Neural cell (in vitro differentiated cells): ENCODE data around the gene KRT86. TPM values are rescaled to one million over a fixed set of nuclear protein-coding genes. Genes with fewer than 3 reads are reported as not detected.

Source experiments
- H2AFZ ChIP-seq: fragments of 200-600, 300-800 bp; sonication (generic), shearing (Covaris generic); 2 replicates; pipeline ENCODE4 v1.6.0; 2014; ENCODE audit warnings: low read depth, mild to moderate bottlenecking, antibody characterized with exemption, low read length, moderate library complexity
- H3F3A ChIP-seq: fragments of 200-600 bp; shearing (Covaris generic); 2 replicates; pipeline ENCODE4 v1.6.1; 2016; ENCODE audit warnings: mild to moderate bottlenecking, moderate library complexity, mixed read lengths, antibody characterized with exemption, low read length; ENCODE audit not compliant: insufficient read depth, poor library complexity, severe bottlenecking
- H3K27ac ChIP-seq: fragments of 200-600, 300-800 bp; sonication (generic), shearing (Covaris generic); 2 replicates; pipeline ENCODE4 v1.5.1; 2014; ENCODE audit warnings: mild to moderate bottlenecking, low read length, moderate library complexity
- H3K27me3 ChIP-seq: fragments of 300-800, 200-600 bp; sonication (generic), shearing (Covaris generic); 2 replicates; pipeline ENCODE4 v1.6.0; 2014; ENCODE audit warnings: mild to moderate bottlenecking, low read depth, low read length, moderate library complexity; ENCODE audit not compliant: insufficient read depth
- H3K36me3 ChIP-seq: fragments of 300-800, 200-600 bp; sonication (generic), shearing (Covaris generic); 2 replicates; pipeline ENCODE4 v1.5.1; 2014; ENCODE audit warnings: mild to moderate bottlenecking, antibody characterized with exemption, low read length, moderate library complexity; ENCODE audit not compliant: insufficient read depth
- H3K4me2 ChIP-seq: fragments of 300-800, 200-600 bp; sonication (generic), shearing (Covaris generic); 2 replicates; pipeline ENCODE4 v1.6.0; 2014; ENCODE audit warnings: mild to moderate bottlenecking, low read length
- H3K4me3 ChIP-seq: fragments of 300-800, 200-600 bp; sonication (generic), shearing (Covaris generic); 2 replicates; pipeline ENCODE4 v1.5.1; 2014; ENCODE audit warnings: mild to moderate bottlenecking, low read length, moderate library complexity
- H3K79me2 ChIP-seq: fragments of 200-600 bp; shearing (Covaris generic); replicated peaks from 2 replicates; pipeline ENCODE4 v1.6.0; 2014; ENCODE audit warnings: mild to moderate bottlenecking, low read length, moderate library complexity; ENCODE audit not compliant: insufficient read depth
- H3K9ac ChIP-seq: fragments of 300-800, 200-600 bp; sonication (generic), shearing (Covaris generic); 2 replicates; pipeline ENCODE4 v1.6.1; 2016; ENCODE audit warnings: mild to moderate bottlenecking, low read length, mixed read lengths
- H3K9me2 ChIP-seq: fragments of 200-600 bp; shearing (Covaris generic); 2 replicates; pipeline ENCODE4 v1.6.1; 2016; ENCODE audit warnings: mild to moderate bottlenecking, low read length, mixed read lengths; ENCODE audit not compliant: insufficient read depth
- H3K9me3 ChIP-seq: fragments of 200-600, 300-800 bp; sonication (generic), shearing (Covaris generic); 2 replicates; pipeline ENCODE4 v1.6.1; 2016; ENCODE audit warnings: mild to moderate bottlenecking, mixed run types, low read length, moderate library complexity, mixed read lengths
- H4K20me1 ChIP-seq: fragments of 200-600 bp; shearing (Covaris generic); 2 replicates; pipeline ENCODE4 v1.6.1; 2016; ENCODE audit warnings: mild to moderate bottlenecking, mixed run types; ENCODE audit not compliant: insufficient read depth
- EP300 ChIP-seq: fragments of 450-650 bp; conservative IDR thresholded peaks from 2 replicates; pipeline ENCODE4 v1.6.1; 2014; ENCODE audit warnings: antibody characterized with exemption, mild to moderate bottlenecking, moderate library complexity; ENCODE audit not compliant: poor library complexity, severe bottlenecking
- EZH2 ChIP-seq: fragments of 200-600, 300-800 bp; shearing (Covaris generic), sonication (generic); IDR thresholded peaks from 2 replicates; pipeline ENCODE4 v1.6.1; 2014; ENCODE audit warnings: antibody characterized with exemption, low read length, borderline replicate concordance, mild to moderate bottlenecking; ENCODE audit not compliant: insufficient read depth, poor library complexity, severe bottlenecking
- MXI1 ChIP-seq: fragments of 450-650 bp; conservative IDR thresholded peaks from 2 replicates; pipeline ENCODE4 v1.6.1; 2014; ENCODE audit warnings: antibody characterized with exemption, mild to moderate bottlenecking; ENCODE audit not compliant: poor library complexity, severe bottlenecking
- POLR2AphosphoS5 ChIP-seq: IDR thresholded peaks from 2 replicates; pipeline ENCODE4 v1.6.1; 2012
- RAD21 ChIP-seq: fragments of 450-650 bp; conservative IDR thresholded peaks from 2 replicates; pipeline ENCODE4 v1.6.1; 2014; ENCODE audit warnings: antibody characterized with exemption, mild to moderate bottlenecking, moderate library complexity
- SMC3 ChIP-seq: fragments of 450-650 bp; conservative IDR thresholded peaks from 2 replicates; pipeline ENCODE4 v1.6.1; 2014; ENCODE audit warnings: antibody characterized with exemption, mild to moderate bottlenecking, moderate library complexity; ENCODE audit not compliant: poor library complexity
- TAF1 ChIP-seq: IDR thresholded peaks from 2 replicates; pipeline ENCODE4 v1.6.1; 2012; ENCODE audit warnings: low read depth
- polyA plus RNA-seq: library from polyadenylated mRNA; depleted of rRNA; stranded (reverse); fragments of >200 nt; gene quantifications from 2 replicates; pipeline ENCODE4 v1.2.3, GENCODE V29; 2014
- TF ChIP-seq, protein P1 (sequence below): IDR thresholded peaks from 2 replicates; pipeline ENCODE4 v1.6.1; 2012; ENCODE audit warnings: borderline replicate concordance
- TF ChIP-seq, protein P2 (sequence below): fragments of 450-650 bp; IDR thresholded peaks from 2 replicates; pipeline ENCODE4 v1.5.1; 2014; ENCODE audit warnings: antibody characterized with exemption, mild to moderate bottlenecking, moderate library complexity; ENCODE audit not compliant: poor library complexity, severe bottlenecking

Gene KRT86
- polyA plus RNA-seq, 1 donor from 2014 or later, result not detected

DNA sequence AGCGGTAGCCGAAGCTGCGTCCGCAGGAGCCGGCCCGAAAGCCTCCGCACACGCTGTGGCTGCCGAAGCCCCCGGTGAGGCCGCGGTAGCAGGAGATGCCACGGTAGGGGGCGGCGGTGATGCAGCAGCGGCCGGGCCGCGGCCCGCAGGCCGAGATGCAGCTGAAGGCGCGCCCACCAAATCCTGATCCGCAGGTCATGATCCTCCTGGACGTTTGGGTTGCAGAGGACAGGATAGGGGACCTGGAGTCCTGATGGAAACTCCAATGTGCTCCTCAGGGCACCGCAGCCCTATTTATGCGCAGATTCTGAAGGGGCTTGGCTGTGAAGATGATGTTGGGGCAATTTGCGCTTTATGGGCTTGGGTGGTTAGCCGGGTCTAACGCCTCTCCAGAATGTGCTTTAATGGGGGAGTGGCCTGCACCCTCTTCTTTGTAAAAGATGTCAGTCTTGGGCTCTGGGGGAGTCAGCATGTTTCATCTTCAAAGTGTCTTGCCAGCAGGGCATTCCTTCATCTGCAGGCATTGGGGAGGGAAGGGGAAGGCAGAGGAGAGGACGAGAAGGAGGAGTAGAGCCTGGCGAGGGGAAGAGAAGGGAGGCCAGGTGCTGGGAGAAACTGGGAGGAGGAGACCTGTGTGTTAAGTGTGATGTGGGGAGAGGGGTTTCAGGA, 17.0 kb downstream of the KRT86 start, which contains the start of gene KRT81:
Gene KRT81, minus strand, starts transcription at position 268 of the 669 bp plus-strand sequence. Its CDS starts 69 bp downstream, at position 199.
- H3K27ac ChIP-seq, result no peak within 1 kb of the TSS
- no peaks in the 10 kb centered on the region for H3K27me3 ChIP-seq
- H3K9me2 ChIP-seq, result no peaks in the 10 kb centered on the region
- H3K9ac ChIP-seq, result no peak within 1 kb of the TSS
- H3K79me2 ChIP-seq, result no peaks in the 10 kb centered on the region
- H4K20me1 ChIP-seq, result no peaks in the 10 kb centered on the region
- no peaks in the 10 kb centered on the region for H3K9me3 ChIP-seq
- H3K36me3 ChIP-seq, result no peaks in the 10 kb centered on the region
- no peak for TF ChIP-seq TAF1
- TF ChIP-seq, protein P1, sequence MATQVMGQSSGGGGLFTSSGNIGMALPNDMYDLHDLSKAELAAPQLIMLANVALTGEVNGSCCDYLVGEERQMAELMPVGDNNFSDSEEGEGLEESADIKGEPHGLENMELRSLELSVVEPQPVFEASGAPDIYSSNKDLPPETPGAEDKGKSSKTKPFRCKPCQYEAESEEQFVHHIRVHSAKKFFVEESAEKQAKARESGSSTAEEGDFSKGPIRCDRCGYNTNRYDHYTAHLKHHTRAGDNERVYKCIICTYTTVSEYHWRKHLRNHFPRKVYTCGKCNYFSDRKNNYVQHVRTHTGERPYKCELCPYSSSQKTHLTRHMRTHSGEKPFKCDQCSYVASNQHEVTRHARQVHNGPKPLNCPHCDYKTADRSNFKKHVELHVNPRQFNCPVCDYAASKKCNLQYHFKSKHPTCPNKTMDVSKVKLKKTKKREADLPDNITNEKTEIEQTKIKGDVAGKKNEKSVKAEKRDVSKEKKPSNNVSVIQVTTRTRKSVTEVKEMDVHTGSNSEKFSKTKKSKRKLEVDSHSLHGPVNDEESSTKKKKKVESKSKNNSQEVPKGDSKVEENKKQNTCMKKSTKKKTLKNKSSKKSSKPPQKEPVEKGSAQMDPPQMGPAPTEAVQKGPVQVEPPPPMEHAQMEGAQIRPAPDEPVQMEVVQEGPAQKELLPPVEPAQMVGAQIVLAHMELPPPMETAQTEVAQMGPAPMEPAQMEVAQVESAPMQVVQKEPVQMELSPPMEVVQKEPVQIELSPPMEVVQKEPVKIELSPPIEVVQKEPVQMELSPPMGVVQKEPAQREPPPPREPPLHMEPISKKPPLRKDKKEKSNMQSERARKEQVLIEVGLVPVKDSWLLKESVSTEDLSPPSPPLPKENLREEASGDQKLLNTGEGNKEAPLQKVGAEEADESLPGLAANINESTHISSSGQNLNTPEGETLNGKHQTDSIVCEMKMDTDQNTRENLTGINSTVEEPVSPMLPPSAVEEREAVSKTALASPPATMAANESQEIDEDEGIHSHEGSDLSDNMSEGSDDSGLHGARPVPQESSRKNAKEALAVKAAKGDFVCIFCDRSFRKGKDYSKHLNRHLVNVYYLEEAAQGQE, result no peak
- no peak for TF ChIP-seq SMC3
- TF ChIP-seq POLR2AphosphoS5, result no peak
- TF ChIP-seq, protein P2, sequence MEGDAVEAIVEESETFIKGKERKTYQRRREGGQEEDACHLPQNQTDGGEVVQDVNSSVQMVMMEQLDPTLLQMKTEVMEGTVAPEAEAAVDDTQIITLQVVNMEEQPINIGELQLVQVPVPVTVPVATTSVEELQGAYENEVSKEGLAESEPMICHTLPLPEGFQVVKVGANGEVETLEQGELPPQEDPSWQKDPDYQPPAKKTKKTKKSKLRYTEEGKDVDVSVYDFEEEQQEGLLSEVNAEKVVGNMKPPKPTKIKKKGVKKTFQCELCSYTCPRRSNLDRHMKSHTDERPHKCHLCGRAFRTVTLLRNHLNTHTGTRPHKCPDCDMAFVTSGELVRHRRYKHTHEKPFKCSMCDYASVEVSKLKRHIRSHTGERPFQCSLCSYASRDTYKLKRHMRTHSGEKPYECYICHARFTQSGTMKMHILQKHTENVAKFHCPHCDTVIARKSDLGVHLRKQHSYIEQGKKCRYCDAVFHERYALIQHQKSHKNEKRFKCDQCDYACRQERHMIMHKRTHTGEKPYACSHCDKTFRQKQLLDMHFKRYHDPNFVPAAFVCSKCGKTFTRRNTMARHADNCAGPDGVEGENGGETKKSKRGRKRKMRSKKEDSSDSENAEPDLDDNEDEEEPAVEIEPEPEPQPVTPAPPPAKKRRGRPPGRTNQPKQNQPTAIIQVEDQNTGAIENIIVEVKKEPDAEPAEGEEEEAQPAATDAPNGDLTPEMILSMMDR, result no peak
- no peak for TF ChIP-seq RAD21
- TF ChIP-seq EZH2, result no peak
- TF ChIP-seq EP300, result no peak
- no peak for TF ChIP-seq MXI1
- no peak within 1 kb of the TSS for H3K4me2 ChIP-seq
- H2AFZ ChIP-seq, result no peak within 1 kb of the TSS
- H3K4me3 ChIP-seq, result no peak within 1 kb of the TSS
- H3F3A ChIP-seq, result no peaks in the 10 kb centered on the region

DNA sequence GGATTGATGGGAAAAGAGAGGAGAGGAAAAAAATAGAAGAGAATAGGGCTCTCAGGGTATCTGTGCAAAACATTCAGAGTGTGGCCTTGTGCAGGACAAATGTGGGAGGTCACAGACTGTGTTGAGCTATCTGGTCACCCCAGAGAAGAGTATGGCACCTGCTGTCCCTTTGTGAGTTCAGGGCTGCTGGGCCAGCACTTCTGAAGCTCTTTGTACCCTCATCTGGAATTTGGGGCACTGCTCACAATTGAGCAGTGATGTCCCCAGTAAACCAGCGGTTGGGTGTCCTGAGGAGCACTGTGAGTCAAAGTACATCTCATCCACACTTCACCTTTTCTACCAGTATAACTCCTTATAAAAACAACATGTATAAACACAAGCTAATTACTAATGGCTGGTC, 19.5 kb downstream of the KRT86 start:
- TF ChIP-seq RAD21 (no peak), EP300 (no peak), MXI1 (no peak), EZH2 (no peak), SMC3 (no peak), TAF1 (no peak), POLR2AphosphoS5 (no peak)
- TF ChIP-seq, protein P1, result no peak
- TF ChIP-seq, protein P2, result no peak

More for the DNA sequence above, 19.5 kb downstream of the KRT86 start:
- Histone ChIP-seq H3K9me2 (no peaks in the 10 kb centered on the region), H3F3A (no peaks in the 10 kb centered on the region), H3K4me2 (no peak overlapping the region), H3K27me3 (no peaks in the 10 kb centered on the region), H3K27ac (no peak overlapping the region), H3K9ac (no peak overlapping the region), H3K36me3 (no peaks in the 10 kb centered on the region), H3K4me3 (no peak overlapping the region), H3K9me3 (no peaks in the 10 kb centered on the region), H3K79me2 (no peaks in the 10 kb centered on the region), H4K20me1 (no peaks in the 10 kb centered on the region), H2AFZ (no peak overlapping the region)
